Stimulated activated CD4-positive, alpha-beta T cell treated with anti-CD3 and anti-CD28 coated beads, TNF-alpha, amount 100 ng/mL, for 48 hours (primary cell): ENCODE results near the gene BRICD5.

Experiments
- DNase-seq, 3 donors: peaks; one replicate each; pipeline ENCODE4 v3.0.0-alpha.2; 2020; ENCODE audit warnings: low read depth in 3 of 3

The BRICD5 gene

DNA sequence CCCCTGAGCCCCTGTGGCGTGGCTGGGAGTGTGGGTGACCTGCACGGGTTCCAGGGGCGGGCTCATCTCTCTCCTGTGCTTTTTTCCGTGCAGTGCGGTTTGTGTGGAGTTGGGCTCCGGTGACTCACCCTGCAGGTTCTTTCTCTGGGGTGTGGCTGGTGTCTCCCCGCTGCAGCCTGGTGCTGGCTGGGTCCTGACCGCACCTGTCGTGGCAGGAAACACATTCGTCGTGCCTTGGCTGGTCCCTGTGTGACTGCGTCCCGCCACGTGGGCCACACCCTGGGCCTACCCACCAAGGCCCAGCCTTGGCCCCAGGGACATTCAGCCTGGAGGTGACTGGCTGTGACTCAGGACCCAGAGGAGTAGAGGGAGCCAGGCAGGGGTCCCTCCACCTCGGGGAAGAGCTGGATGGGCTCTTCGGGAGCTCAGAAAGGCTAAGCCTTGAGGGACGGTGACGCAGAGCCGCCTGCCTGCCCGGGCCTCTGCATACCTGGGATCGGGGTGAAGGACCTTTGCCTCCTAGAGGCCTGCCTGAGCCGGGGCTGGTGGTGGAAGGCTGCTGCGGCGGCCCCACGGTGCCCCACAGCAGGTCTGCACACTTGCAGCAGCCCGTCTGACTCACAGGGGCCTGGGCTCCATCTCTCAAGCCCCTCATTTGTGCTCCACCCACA lies 47.3 kb downstream of the BRICD5 start:
- DNase-seq, result no peak

- DNase-seq, result no peak
Measured at GRCh38 chr16:2162676-2163118, 48.0 kb downstream of the BRICD5 start.

- no peak for DNase-seq
Measured at GRCh38 chr16:2161911-2162310, 48.8 kb downstream of the BRICD5 start.

DNA sequence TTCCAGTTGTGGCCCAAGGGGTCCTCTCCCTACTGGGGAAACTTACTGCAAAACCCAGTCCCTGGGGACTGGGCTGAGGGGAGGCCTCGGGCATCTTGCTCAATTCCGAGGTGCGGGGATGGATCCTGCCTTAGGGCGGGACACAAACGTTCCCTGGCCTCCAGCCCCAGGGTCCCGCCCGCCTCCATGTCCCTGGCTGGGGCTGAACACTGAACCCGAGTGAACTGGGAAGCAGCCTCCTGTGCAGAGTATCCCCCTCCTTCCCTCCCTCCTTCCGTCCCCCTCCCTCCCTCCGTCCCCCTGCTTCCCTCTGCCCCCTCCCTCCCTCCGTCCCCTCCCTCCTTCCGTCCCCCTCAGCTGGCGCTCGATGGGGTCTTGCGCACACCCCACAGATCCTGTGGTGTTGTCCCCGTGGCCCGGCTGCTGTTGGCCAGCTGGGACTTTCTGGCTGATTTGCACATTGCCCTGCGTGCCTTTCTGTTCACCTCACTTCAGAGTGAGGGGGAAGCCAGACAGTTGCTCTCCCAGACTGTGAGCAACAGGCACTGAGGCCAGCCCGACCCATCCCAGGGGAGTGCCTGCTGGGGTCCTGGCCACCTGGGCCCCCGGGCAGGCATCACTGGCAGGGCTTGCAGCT lies 49.6 kb downstream of the BRICD5 start:
- no peak for DNase-seq
